GM10248 (cell line): ENCODE measurements around the gene TTC16.

Experiments
- CTCF ChIA-PET: fragments of 300-600 bp; sonication (Branson Sonifier 250); formaldehyde crosslinking; extraction: SDS; loops from one replicate; lab custom pipeline; 2021; ENCODE audit warnings: antibody characterized with exemption; lab: Yijun Ruan, JAX
- POLR2A ChIA-PET: fragments of 350-650 bp; sonication (Branson Sonifier 250); formaldehyde crosslinking; extraction: SDS; loops from one replicate; lab custom pipeline; 2020; ENCODE audit warnings: antibody characterized with exemption; lab: Yijun Ruan, JAX
- DNase-seq: peaks from one replicate; pipeline ENCODE4 v3.0.0; 2012; ENCODE audit errors: extremely low spot score
- TF ChIP-seq, protein P1 (sequence below): IDR thresholded peaks from 2 replicates; pipeline ENCODE4 v1.5.1; 2012; ENCODE audit warnings: mild to moderate bottlenecking, low read depth; ENCODE audit errors: extremely low read depth, missing control alignments, control extremely low read depth

Gene TTC16

DNA sequence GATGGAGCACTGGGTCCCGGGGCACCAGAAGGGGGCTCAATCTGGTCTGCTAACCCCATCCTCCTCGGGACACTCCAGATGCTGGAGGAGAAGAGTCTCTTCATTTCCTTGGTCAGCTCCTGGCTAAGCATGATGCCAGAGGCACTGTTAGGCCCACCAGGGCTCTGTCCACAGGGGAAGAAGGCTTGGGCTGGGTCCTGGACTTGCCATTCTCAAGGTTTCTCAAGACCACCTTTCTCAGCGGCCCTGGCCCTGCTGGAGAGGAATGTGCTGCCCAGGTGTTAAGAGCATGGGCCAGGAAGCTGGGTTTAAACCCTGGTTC, 54.7 kb downstream of the TTC16 start:
- POLR2A ChIA-PET = interaction anchor here (0.8 to 1.2 kb wide), 4 partner anchors 15 to 319 kb away, joined by 3 to 7 read pairs (median 4); partner anchors contain the start of genes LRSAM1, RPL12, ST6GALNAC4 and TOR2A
- TF ChIP-seq, protein P1, sequence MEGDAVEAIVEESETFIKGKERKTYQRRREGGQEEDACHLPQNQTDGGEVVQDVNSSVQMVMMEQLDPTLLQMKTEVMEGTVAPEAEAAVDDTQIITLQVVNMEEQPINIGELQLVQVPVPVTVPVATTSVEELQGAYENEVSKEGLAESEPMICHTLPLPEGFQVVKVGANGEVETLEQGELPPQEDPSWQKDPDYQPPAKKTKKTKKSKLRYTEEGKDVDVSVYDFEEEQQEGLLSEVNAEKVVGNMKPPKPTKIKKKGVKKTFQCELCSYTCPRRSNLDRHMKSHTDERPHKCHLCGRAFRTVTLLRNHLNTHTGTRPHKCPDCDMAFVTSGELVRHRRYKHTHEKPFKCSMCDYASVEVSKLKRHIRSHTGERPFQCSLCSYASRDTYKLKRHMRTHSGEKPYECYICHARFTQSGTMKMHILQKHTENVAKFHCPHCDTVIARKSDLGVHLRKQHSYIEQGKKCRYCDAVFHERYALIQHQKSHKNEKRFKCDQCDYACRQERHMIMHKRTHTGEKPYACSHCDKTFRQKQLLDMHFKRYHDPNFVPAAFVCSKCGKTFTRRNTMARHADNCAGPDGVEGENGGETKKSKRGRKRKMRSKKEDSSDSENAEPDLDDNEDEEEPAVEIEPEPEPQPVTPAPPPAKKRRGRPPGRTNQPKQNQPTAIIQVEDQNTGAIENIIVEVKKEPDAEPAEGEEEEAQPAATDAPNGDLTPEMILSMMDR = no peak
- no peak for DNase-seq
- CTCF ChIA-PET = interaction anchor here (0.7 to 7.6 kb wide), 12 partner anchors 9 to 151 kb away, joined by 3 to 41 read pairs (median 6); partner anchors contain the start of genes CDK9 and TOR2A

DNA sequence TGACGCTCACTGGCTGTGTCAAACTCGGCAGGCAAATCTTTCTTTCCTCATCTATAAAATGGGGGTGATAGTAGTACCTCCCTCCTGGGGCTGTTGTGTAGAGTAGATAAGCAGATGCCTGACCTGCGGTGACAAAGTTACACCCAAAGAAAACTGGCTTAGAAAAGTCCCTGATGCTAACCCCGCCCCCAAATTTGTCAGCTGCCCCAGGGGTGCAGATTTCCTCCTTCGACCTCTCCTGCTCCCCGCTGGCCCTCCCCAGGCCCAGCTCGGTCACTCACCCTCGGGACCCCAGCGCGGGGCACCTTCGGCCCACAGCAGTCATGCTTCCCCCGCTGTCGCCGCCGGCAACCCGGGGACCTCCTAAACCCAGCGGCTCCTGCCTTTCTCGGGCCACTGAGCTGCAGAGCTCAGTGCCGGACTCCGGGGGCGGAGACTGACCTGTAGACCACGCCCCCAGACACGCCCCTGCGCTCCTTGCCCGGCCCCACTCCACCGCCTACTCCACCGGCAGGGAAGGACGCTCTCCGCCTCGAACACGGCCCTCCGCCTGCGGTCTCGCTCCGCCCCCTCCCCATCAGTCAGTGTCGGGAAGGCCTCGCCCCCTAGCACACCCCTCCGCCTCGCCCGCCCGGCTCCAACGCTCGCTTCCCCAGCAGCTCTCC, 55.2 kb downstream of the TTC16 start:
- POLR2A ChIA-PET = interaction anchor here (0.6 to 1.2 kb wide), 5 partner anchors 14 to 320 kb away, joined by 3 to 7 read pairs (median 3); partner anchors contain the start of genes LRSAM1, RPL12, ST6GALNAC4 and TOR2A
- TF ChIP-seq, protein P1 = no peak
- CTCF ChIA-PET = interaction anchor here (1.0 to 7.6 kb wide), 8 partner anchors 10 to 150 kb away, joined by 3 to 41 read pairs (median 8); partner anchors contain the start of genes CDK9 and TOR2A
- peak; percentile 97 for DNase-seq

DNA sequence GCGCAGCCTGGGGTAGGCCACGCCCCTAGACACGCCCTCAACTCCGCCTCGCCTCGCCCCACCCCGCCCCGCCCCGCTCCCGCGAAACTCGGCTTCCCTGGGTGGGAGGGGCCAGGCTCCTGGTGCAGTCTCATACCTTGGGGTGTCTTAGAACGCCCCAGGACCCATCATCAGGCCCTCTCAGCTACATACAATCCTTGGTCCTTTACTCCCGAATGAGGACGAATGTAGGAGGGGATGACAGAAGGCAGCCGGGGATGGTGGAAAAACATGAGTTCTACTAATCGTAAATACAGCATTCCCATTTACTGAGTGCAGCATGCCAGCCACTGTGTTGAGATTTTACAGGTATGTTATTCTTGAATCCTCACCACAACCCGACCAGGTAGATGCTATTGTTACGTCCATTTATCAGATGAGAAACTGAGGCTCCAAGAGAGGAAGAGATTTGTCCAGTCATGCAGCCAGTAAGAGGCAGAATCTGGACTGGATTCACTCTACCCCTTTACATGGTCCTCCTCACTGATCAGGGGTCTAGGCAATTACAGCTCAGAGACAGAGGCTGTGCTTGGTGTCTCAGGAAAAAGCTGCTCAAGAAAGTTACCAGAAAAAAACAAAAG, 55.8 kb downstream of the TTC16 start:
- TF ChIP-seq, protein P1 = no peak
- ChIA-PET CTCF (interaction anchor here (1.0 to 7.6 kb wide), 10 partner anchors 8 to 149 kb away, joined by 3 to 41 read pairs (median 8); partner anchors contain the start of genes CDK9 and TOR2A), POLR2A (interaction anchor here (0.6 to 1.2 kb wide), 5 partner anchors 14 to 321 kb away, joined by 3 to 7 read pairs (median 3); partner anchors contain the start of genes LRSAM1, RPL12, ST6GALNAC4 and TOR2A)
- no peak for DNase-seq

DNA sequence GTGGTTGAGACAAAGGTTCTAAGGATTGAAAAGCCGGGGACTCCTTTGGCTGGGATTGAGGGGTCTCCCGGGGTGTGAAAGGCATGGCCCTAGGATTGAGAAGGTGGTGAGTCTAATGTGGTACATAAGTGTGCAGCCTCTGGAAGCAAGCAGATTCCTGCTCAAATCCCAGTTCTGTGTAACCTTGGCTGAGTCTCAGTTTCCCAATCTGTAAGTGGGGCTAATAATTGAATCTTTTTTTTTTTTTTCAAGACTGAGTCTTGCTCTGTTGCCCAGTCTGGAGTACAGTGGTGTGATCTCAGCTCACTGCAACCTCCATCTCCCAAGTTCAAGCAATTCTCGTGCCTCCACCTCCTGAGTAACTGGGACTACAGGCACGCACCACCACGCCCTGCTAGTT, 56.7 kb downstream of the TTC16 start:
- TF ChIP-seq, protein P1 = no peak
- POLR2A ChIA-PET = no interaction called here
- CTCF ChIA-PET = interaction anchor here (1.2 to 7.6 kb wide), 6 partner anchors 9 to 149 kb away, joined by 3 to 41 read pairs (median 7); partner anchors contain the start of genes CDK9 and TOR2A
- DNase-seq = no peak

DNA sequence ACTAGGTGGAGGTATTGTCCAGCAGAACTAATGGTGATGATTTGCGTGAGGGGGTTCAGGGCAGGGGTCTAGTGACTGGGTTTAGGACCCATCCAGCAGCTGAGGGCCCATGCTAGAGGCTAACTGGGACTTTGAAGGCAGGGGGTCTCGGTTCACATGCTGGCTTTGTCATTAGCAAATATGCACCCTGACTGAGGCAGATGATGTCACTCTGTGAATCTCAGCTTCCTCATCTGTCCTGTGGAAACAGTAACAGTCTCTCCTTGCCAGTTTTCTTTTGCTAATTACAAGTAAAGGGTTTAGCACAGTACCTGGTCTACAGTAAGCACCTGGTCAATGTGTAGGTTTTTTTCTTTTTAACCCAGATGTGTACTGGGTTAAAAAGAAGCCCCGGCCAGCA, 57.4 kb downstream of the TTC16 start:
- CTCF ChIA-PET = interaction anchor here (1.2 to 7.6 kb wide), 5 partner anchors 9 to 148 kb away, joined by 3 to 41 read pairs (median 6); partner anchors contain the start of genes CDK9 and TOR2A

More for the DNA sequence above, 57.4 kb downstream of the TTC16 start:
- TF ChIP-seq, protein P1 = no peak
- POLR2A ChIA-PET = no interaction called here
- no peak for DNase-seq
